ENCODE data around the gene WDR86. TPM values are rescaled to one million over a fixed set of nuclear protein-coding genes. Genes with fewer than 3 reads are reported as not detected.

WDR86 gene
- total RNA-seq, 2 experiments from 2014 or later, result 0.25 TPM

- Mint-ChIP-seq H3K9me3 (peaks cover 9% of the 10 kb centered on the region), H3K36me3 (ENCODE audit: low read depth) (peaks cover 2% of the 10 kb centered on the region), H3K4me3 (no peak overlapping the region), H3K4me1 (ENCODE audit: low read depth) (peaks cover 30% of the 10 kb centered on the region), H3K27ac (no peak overlapping the region), H3K27me3 (peaks cover 24% of the 10 kb centered on the region)
- intact Hi-C loops (cut with micrococcal nuclease), result no loop called here
- CTCF ChIA-PET, result interaction anchor here (1.0 to 7.2 kb wide), 2 partner anchors 33 to 47 kb away, joined by 3 to 35 read pairs; no protein-coding TSS in a partner anchor
- POLR2A ChIA-PET, result no interaction called here
- DNase-seq (no peak), ATAC-seq (no peak)
- TF ChIP-seq CTCF (IDR thresholded peaks at IDR 0.05), result no peak
Observed at GRCh38 chr7:151415375-151416105, 5.7 kb upstream of the WDR86 start.

- CTCF ChIA-PET, result interaction anchor here (1.0 to 7.2 kb wide), 2 partner anchors 22 to 36 kb away, joined by 3 to 35 read pairs; no protein-coding TSS in a partner anchor
- no peak for TF ChIP-seq CTCF (IDR thresholded peaks at IDR 0.05)
- DNase-seq (no peak), ATAC-seq (no peak)
- Mint-ChIP-seq H3K27me3 (peaks cover 32% of the 10 kb centered on the region), H3K9me3 (peaks cover 6% of the 10 kb centered on the region), H3K27ac (no peak overlapping the region), H3K4me1 (ENCODE audit: low read depth) (peaks cover 35% of the 10 kb centered on the region), H3K36me3 (ENCODE audit: low read depth) (peaks cover 2% of the 10 kb centered on the region), H3K4me3 (no peak overlapping the region)
- intact Hi-C loops (cut with micrococcal nuclease), result no loop called here
- POLR2A ChIA-PET, result no interaction called here
Observed at GRCh38 chr7:151413241-151413640, 3.4 kb upstream of the WDR86 start.

GRCh38 chr7:151412318-151412717 lies 2.5 kb upstream of the WDR86 start:
- ChIA-PET CTCF (interaction anchor here (1.1 to 7.2 kb wide), 3 partner anchors 29 to 44 kb away, joined by 4 to 35 read pairs (median 5); no protein-coding TSS in a partner anchor), POLR2A (no interaction called here)
- Mint-ChIP-seq H3K36me3 (ENCODE audit: low read depth) (no peaks in the 10 kb centered on the region), H3K9me3 (peaks cover 4% of the 10 kb centered on the region), H3K27me3 (peaks cover 32% of the 10 kb centered on the region), H3K4me1 (ENCODE audit: low read depth) (peaks cover 35% of the 10 kb centered on the region), H3K27ac (no peak overlapping the region), H3K4me3 (no peak overlapping the region)
- ATAC-seq, result no peak
- DNase-seq, result no peak
- intact Hi-C loops (cut with micrococcal nuclease), result no loop called here
- no peak for TF ChIP-seq CTCF (IDR thresholded peaks at IDR 0.05)

GRCh38 chr7:151411551-151411950 lies 1.7 kb upstream of the WDR86 start:
- H3K36me3 Mint-ChIP-seq (ENCODE audit: low read depth), result no peaks in the 10 kb centered on the region
- no peak for DNase-seq
- intact Hi-C loops (cut with micrococcal nuclease), result no loop called here

More at GRCh38 chr7:151411551-151411950, 1.7 kb upstream of the WDR86 start:
- Mint-ChIP-seq H3K27me3 (peaks cover 30% of the 10 kb centered on the region), H3K4me3 (no peak overlapping the region), H3K9me3 (peaks cover 4% of the 10 kb centered on the region), H3K27ac (no peak overlapping the region), H3K4me1 (ENCODE audit: low read depth) (peaks cover 35% of the 10 kb centered on the region)
- no peak for TF ChIP-seq CTCF (IDR thresholded peaks at IDR 0.05)
- no peak for ATAC-seq
- ChIA-PET CTCF (interaction anchor here (1.1 to 7.2 kb wide), 2 partner anchors 30 to 37 kb away, joined by 5 to 35 read pairs; no protein-coding TSS in a partner anchor), POLR2A (no interaction called here)

Data from activated CD8-positive, alpha-beta T cell treated with anti-CD3 and anti-CD28 coated beads for 36 hours (primary cell).